ENCODE measurements around the gene TAF1D.

The TAF1D gene

DNA sequence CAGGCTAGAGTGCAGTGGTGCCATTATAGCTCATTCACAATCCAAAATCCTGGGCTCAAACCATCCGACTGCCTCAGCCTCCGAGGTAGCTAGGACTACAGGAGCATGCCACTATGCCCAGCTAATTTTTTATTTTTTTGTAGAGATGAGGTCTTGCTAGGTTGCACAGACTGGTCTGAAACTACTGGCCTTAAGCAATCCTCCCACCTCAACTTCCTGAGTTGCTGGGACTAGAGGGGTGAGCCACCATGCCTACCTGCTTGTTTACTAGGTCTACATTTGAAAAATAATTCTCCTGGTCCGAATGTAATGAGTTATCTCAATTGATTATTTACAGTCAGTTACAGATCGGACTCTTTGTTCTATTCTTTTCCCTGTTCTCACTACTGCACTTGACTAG lies 22.0 kb downstream of the TAF1D start:
- no peak for DNase-seq

DNA sequence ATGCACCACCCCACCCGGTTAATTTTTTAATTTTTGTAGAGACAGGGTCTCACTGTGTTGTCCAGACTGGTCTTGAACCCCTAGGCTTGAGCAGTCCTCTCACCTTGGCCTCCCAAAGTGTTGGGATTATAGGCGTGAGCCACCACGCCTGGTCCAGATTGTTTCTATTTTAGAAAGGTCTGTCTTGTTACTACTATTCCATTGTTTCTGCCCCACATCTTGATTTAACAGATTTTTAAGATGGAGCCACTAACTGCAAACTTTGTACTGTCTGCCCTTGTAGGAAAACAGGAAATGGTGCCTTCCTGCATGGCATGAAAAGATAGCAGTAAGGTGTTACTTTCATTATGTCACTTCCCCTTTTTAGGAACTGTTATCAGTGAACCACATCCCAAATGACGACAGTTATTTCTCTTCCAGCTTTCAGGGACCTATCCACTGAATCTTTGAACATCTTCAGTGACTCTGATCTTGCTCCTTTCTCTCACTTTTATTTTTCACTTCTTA lies 23.2 kb downstream of the TAF1D start:
- DNase-seq, result no peak

DNA sequence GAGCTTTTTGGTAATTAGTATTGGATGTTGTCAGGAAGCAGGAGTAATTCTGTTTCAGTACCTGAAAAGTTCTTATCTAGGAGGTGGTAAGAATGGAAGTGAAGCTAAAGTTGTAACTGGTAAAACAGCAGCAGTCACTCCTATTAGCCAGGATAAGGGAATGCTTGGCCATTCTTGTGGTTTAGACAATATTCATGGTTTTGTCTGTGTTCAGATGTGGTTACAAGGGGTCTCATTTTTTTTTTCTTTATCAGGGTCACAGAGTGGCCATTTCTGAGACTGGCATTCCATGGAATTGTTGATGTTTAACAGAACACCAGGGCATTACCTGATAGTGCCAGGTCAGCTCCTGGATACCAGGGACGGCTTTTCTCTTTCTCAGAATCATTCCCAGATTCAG lies 23.8 kb downstream of the TAF1D start:
- no peak for DNase-seq

DNA sequence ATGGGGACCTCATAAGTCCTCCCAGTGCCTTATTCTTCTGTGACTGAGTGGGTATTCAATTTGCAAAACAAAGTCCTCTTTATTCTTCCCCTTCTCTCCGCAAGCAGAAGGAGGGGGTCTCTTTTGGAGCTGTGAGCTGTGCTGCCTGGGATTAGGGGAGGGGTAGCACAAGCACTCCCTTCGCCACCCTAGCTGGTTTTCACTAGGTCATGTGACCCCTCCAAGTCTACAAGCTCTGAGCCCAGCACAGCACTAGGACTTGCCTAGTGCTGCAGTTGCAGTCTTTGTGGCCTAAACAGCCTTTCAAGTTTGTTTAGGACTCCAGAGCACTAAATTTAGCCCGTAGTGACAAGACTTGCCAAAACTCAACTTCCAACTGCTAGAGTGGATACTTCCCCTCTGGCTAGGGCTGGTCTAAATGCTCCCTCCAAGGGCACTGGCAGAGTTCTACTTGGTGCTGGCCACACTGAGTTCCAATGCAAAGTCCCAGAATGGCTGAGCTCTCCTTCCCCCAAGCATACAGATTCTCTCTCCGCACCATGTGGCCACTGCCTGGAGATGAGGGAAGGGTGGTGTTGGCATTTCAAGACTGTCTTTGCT lies 25.4 kb downstream of the TAF1D start:
- no peak for DNase-seq

DNA sequence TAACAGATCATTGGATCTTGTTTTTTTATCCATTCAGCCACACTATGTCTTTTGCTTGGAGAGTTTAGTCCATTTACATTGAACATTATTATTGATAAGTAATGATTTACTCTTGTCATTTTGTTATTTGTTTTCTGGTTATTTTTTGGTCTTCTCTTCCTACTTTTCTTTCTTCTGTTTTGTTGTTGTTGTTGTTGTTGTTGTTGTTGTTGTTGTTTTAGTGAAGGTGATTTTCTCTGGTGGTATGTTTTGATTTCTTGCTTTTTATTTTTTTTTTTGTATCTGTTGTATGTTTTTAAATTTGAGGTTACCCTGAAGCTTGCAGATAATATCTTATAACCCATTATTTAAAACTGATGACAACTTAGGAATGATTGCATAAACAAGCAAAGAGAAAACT lies 28.6 kb downstream of the TAF1D start:
- DNase-seq, result no peak

DNA sequence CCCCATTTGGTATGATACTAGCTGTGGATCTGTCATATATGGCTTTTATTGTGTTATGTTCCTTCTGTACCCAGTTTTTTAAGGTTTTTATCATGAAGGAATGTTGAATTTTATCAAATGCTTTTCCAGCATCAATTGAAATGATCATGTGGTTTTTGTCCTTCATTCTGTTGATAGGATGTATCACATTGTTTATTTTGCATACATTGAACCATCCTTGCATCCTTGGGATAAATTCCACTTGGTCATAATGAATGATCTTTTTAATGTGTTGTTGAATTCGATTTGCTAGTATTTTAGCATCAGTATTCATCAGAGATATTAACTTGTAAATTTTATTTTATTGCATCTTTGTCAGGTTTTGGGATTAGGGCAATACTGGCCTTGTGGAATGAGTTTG lies 31.1 kb downstream of the TAF1D start:
- no peak for DNase-seq

DNA sequence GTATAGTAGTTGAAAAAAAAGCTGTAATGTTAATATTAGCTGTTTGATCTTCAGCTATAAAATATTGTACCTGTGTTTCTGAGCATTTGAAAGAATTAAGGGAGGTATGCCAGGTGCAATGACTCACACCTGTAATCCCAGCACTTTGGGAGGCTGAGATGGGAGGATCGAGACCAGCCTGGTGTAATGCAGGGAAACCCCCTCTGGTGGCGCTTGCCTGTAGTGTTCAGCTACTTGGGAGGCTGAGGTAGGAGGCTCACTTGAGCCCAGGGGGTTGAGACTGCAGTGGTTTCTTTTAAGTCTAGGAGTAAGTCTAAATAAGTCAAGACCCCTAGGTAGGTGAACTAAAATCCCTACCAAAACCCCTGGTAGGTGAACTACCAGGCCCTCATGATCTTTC lies 37.1 kb downstream of the TAF1D start:
- DNase-seq, result no peak

DNA sequence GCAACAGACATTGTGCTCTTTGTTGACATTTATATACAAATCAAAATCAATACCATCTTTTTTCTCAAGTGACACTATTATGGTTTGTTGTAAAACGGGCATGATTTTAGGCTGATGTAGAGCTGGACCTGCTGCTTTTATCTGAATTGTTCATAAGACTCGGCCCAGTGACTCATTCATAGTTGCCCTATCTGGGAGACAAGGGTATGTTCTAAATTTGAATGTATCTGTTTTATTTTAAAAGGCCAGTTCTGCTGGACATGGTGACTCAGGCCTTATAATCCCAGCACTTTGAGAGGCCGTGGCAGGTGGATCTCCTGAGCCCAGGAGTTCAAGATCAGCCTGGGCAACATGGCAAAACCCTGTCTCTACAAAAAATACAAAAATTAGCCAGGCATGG lies 40.5 kb downstream of the TAF1D start:
- DNase-seq, result no peak

DNA sequence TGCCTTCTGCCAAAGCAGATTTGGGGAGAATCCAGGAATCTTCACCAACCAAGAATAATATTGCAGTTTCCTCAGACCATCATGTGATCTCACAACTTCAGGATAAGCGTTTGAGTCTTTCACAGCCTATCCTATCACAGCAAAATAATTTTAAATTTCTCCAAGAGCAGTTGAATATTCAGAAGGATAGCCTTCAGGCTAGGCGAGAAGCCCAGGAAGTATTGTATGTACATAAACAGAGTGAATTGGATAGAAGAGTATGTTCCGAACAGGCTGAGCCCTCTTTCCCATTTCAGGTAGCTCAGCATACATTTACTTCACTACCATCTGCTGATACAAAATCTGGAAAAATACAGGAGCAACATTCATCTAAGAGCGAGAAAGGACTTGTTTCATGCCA lies 43.7 kb downstream of the TAF1D start:
- no peak for DNase-seq

DNA sequence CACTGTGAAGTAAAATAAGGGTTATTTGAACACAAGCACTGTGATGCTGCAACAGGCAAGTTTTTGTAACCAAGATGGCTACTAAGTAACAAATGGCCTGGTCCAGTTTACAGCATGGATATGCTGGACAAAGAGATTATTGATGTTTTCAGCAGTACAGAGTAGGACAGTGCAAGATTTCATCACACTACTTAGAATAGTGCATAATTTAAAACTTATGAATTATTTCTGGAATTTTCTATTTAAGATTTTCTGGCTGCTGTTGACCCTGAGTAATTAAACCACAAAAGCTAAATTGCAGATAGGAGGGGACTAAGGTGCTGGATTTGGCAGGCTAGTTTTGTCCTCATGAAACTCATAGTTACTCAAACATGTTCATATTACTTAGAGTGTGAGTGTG lies 46.7 kb downstream of the TAF1D start:
- no peak for DNase-seq

DNA sequence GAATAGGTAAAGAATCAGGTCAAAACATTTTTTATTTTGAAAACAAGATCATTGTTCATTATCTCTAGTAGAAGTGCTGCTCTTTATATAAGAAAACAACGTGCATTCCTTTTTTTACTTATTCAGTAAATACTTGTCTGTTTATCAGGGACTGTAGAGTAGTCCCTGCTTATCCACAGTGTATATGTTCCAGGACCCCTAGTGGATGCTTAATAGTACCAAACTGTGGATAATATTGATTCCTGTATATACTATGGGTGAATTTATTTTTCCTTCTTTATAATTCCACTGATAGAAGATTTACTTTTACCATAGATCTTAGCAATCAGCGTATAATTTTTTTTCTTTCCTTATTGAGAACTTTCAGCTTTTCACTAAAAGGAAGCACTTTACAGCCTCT lies 47.2 kb downstream of the TAF1D start:
- DNase-seq, result no peak

DNA sequence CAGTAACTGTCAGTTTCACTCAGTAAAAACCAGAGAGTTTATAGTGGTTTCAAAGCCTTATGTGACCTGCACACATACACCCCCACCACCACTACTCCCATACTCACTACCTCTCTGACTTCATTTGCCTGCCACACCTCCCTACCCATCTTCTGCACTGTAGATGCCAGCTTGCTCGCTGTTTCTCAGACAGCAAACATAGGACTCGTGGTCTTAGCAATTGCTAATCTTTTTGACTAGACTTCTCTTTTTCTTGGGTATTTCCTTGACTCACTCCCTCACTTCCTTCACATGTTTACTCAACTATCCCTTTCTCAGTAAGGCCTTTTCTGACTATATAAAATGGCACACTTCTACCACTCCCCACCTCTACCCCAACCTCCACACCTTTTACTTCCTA lies 52.1 kb downstream of the TAF1D start:
- no peak for DNase-seq

DNA sequence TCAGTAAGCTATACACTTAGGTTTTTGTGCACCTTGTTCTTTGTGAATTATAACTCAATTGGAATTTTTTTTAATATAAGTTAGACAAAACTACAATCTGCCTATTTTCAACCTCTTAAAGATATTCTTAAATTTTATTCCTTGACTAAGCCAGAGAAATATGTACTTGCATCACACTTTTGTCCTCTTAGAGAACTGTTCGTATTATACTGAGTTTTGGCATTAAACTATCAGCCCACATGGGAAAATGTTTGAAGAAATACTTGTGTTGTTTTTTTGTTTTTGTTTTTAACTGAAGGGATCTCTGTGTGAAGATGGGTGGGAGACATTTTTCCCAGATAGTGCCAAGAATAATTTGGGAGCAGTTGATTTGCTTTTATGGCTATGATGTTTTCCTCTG lies 54.5 kb downstream of the TAF1D start:
- no peak for DNase-seq

DNA sequence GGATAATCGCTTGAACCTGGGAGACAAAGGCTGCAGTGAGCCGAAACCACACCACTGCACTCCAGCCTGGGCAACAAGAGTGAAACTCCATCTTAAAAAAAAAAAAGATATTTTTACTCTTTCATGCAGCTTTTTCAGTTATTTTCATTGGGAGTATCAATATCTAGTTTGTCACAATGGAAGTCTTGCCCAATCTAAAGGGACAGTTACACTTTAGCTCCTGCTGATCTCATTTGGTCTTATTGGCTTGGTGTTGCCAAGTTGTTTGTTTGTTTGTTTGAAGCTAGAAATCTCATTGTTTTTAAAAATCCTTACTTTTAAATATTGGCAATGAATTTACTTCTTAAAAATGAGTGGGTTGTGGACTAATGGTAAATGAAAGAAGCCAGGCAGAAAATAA lies 55.1 kb downstream of the TAF1D start:
- no peak for DNase-seq
